OCI-LY7 (cell line): ENCODE data around the gene LIG3. TPM values are rescaled to one million over a fixed set of nuclear protein-coding genes. Genes with fewer than 3 reads are reported as not detected.

Source experiments
- BruUV-seq: library from RNA; stranded (reverse); fragments of 400-500 nt; replicated peaks from 2 replicates; lab custom pipeline; 2021; lab: Mats Ljungman, UMichigan
- CTCF ChIA-PET: fragments of 300-600 bp; sonication (Branson Sonifier 250); formaldehyde crosslinking; loops from one replicate; lab custom pipeline; 2022; ENCODE audit warnings: antibody characterized with exemption; ENCODE audit not compliant: unreplicated experiment; lab: Charles Lee
- POLR2A ChIA-PET: fragments of 300-600 bp; sonication (Branson Sonifier 250); formaldehyde crosslinking; loops from one replicate; lab custom pipeline; 2022; ENCODE audit warnings: antibody characterized with exemption; lab: Charles Lee
- DNase-seq: peaks from one replicate; pipeline ENCODE4 v3.0.0-alpha.2; 2015; ENCODE audit warnings: low spot score
- H2AFZ ChIP-seq: fragments of 200-600 bp; sonication (generic), shearing (Covaris generic); 2 replicates; pipeline ENCODE4 v1.6.1; 2014; ENCODE audit warnings: mild to moderate bottlenecking, antibody characterized with exemption, low read length, moderate library complexity
- H3K27ac ChIP-seq: fragments of 200-600 bp; sonication (generic); 2 replicates; pipeline ENCODE4 v1.5.1; 2014; ENCODE audit warnings: mixed run types, low read depth, mild to moderate bottlenecking, moderate library complexity, low read length, inconsistent platforms; ENCODE audit not compliant: poor library complexity, severe bottlenecking
- H3K36me3 ChIP-seq: fragments of 200-600 bp; sonication (generic); 2 replicates; pipeline ENCODE4 v1.6.1; 2014; ENCODE audit warnings: mild to moderate bottlenecking, antibody characterized with exemption, low read length, moderate library complexity, mixed read lengths; ENCODE audit not compliant: insufficient read depth
- H3K4me1 ChIP-seq: fragments of 200-600 bp; sonication (generic); 2 replicates; pipeline ENCODE4 v1.5.1; 2014; ENCODE audit warnings: mild to moderate bottlenecking, low read length; ENCODE audit not compliant: insufficient read depth, poor library complexity, severe bottlenecking
- H3K4me2 ChIP-seq: fragments of 200-600 bp; sonication (generic); 2 replicates; pipeline ENCODE4 v1.6.1; 2014; ENCODE audit warnings: mild to moderate bottlenecking, low read length
- H3K4me3 ChIP-seq: fragments of 200-600 bp; sonication (generic); 2 replicates; pipeline ENCODE4 v1.5.1; 2014; ENCODE audit warnings: mild to moderate bottlenecking, low read depth, low read length; ENCODE audit not compliant: poor library complexity, severe bottlenecking
- H3K79me2 ChIP-seq: fragments of 200-600 bp; sonication (generic); 2 replicates; pipeline ENCODE4 v1.6.1; 2016; ENCODE audit warnings: low read depth, mild to moderate bottlenecking, low read length, moderate library complexity, mixed read lengths; ENCODE audit not compliant: insufficient read depth
- H3K9me2 ChIP-seq: fragments of 200-600 bp; sonication (generic); 2 replicates; pipeline ENCODE4 v1.6.1; 2016; ENCODE audit warnings: mild to moderate bottlenecking, low read length, mixed read lengths; ENCODE audit not compliant: insufficient read depth
- H3K9me3 ChIP-seq: fragments of 200-600 bp; sonication (generic); 2 replicates; pipeline ENCODE4 v1.6.1; 2014; ENCODE audit warnings: mild to moderate bottlenecking, mixed run types, low read length, mixed read lengths
- H4K20me1 ChIP-seq: fragments of 200-600 bp; sonication (generic); 2 replicates; pipeline ENCODE4 v1.6.1; 2014; ENCODE audit warnings: mild to moderate bottlenecking, antibody characterized with exemption, low read length, moderate library complexity, mixed read lengths; ENCODE audit not compliant: insufficient read depth
- EZH2phosphoT487 ChIP-seq: fragments of 200-600 bp; sonication (generic); IDR thresholded peaks from 2 replicates; pipeline ENCODE4 v1.6.1; 2018; ENCODE audit warnings: low read depth, borderline replicate concordance, mild to moderate bottlenecking, mixed run types, antibody characterized with exemption, low read length, moderate library complexity, mixed read lengths
- intact Hi-C: fragments of 100-400 bp; cut with micrococcal nuclease; formaldehyde crosslinking; loops from one replicate; pipeline ENCODE4 v1.10.0; 2022; ENCODE audit not compliant: unreplicated experiment
- total RNA-seq, 2 experiments: library from RNA; depleted of rRNA in 1 of 2; stranded (reverse); fragments of >200 nt in 1 of 2; shearing (Covaris generic) in 1 of 2; gene quantifications; 2 replicates each; pipeline ENCODE4 v1.2.3, GENCODE V29; 2014 to 2022
- TF ChIP-seq, protein P1 (sequence below): fragments of 200-600 bp; sonication (generic); conservative IDR thresholded peaks from 2 replicates; pipeline ENCODE4 v1.5.1; 2014; ENCODE audit warnings: mild to moderate bottlenecking, antibody characterized with exemption, low read length, moderate library complexity, mixed read lengths

Gene LIG3
- total RNA-seq, 2 experiments from 2014 or later, result 65.6 to 67.3 TPM

DNA sequence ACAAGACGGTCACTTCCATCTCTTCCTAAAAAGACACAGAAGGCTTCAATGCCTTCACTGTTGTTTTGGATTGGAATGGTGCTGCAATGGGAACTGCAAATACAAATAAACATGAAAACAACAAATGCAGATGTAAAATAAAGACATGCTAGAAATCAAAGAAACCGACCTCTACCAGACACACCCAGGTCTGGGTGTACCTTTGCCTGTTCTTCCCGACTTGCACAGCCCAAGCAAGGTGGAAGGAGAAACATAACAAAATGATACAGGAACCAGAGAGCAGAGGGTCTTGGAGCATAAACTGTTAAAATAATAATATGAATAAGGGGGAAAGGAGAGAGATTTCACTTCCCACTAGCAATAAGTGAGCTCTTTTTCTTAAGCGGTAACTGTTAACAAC, 65.9 kb downstream of the LIG3 start:
- peaks cover 5% of the 10 kb centered on the region for H3K4me1 ChIP-seq
- CTCF ChIA-PET, result no interaction called here
- H3K4me3 ChIP-seq, result no peak overlapping the region

DNA sequence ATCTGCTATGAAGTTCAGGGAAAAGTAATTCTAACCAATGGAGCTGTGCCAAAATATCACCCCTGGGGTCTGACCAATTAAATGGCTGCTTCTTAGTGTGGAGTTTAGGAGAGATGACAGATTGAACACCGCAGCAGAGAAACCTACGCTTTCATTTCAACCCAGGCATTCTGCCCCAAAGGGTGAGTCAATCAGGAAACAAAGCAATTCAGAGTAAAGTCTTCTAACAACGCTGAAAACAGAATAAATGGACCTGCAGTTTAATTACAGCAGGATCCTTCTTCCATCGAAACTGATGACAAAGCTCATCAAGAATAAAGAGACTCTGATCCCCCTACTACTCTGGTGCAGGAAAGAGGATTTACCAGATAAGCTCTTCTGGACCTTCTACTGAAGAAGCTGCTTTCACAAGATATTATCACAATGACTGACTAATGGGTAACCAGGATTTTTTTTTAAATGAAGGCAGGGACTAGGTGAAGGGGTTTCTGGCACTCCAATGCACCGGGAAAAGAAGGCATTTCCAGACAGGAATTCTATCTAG, 66.5 kb downstream of the LIG3 start:
- Histone ChIP-seq H3K4me3 (no peak overlapping the region), H3K27ac (no peak overlapping the region), H2AFZ (no peak overlapping the region), H3K36me3 (no peaks in the 10 kb centered on the region), H3K9me3 (no peaks in the 10 kb centered on the region), H4K20me1 (no peaks in the 10 kb centered on the region), H3K9me2 (no peaks in the 10 kb centered on the region), H3K4me2 (no peak overlapping the region), H3K4me1 (peaks cover 11% of the 10 kb centered on the region), H3K79me2 (no peaks in the 10 kb centered on the region)
- ChIA-PET POLR2A (interaction anchor here (0.7 kb wide), 1 partner anchor 93 kb away, joined by 3 read pairs; no protein-coding TSS in a partner anchor), CTCF (no interaction called here)
- TF ChIP-seq EZH2phosphoT487, result no peak
- TF ChIP-seq, protein P1, sequence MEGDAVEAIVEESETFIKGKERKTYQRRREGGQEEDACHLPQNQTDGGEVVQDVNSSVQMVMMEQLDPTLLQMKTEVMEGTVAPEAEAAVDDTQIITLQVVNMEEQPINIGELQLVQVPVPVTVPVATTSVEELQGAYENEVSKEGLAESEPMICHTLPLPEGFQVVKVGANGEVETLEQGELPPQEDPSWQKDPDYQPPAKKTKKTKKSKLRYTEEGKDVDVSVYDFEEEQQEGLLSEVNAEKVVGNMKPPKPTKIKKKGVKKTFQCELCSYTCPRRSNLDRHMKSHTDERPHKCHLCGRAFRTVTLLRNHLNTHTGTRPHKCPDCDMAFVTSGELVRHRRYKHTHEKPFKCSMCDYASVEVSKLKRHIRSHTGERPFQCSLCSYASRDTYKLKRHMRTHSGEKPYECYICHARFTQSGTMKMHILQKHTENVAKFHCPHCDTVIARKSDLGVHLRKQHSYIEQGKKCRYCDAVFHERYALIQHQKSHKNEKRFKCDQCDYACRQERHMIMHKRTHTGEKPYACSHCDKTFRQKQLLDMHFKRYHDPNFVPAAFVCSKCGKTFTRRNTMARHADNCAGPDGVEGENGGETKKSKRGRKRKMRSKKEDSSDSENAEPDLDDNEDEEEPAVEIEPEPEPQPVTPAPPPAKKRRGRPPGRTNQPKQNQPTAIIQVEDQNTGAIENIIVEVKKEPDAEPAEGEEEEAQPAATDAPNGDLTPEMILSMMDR, result no peak
- intact Hi-C loops, result no loop called here
- no TSS peak for BruUV-seq
- DNase-seq, result no peak

More for the DNA sequence above, 65.9 kb downstream of the LIG3 start:
- DNase-seq, result no peak
- Histone ChIP-seq H2AFZ (no peak overlapping the region), H3K36me3 (no peaks in the 10 kb centered on the region), H3K9me3 (no peaks in the 10 kb centered on the region), H3K9me2 (no peaks in the 10 kb centered on the region), H3K27ac (no peak overlapping the region), H3K4me2 (no peak overlapping the region), H4K20me1 (no peaks in the 10 kb centered on the region), H3K79me2 (no peaks in the 10 kb centered on the region)
- intact Hi-C loops, result no loop called here
- POLR2A ChIA-PET, result interaction anchor here (0.7 kb wide), 1 partner anchor 92 kb away, joined by 3 read pairs; no protein-coding TSS in a partner anchor
- TF ChIP-seq EZH2phosphoT487, result no peak
- TF ChIP-seq, protein P1, result no peak
- no TSS peak for BruUV-seq

DNA sequence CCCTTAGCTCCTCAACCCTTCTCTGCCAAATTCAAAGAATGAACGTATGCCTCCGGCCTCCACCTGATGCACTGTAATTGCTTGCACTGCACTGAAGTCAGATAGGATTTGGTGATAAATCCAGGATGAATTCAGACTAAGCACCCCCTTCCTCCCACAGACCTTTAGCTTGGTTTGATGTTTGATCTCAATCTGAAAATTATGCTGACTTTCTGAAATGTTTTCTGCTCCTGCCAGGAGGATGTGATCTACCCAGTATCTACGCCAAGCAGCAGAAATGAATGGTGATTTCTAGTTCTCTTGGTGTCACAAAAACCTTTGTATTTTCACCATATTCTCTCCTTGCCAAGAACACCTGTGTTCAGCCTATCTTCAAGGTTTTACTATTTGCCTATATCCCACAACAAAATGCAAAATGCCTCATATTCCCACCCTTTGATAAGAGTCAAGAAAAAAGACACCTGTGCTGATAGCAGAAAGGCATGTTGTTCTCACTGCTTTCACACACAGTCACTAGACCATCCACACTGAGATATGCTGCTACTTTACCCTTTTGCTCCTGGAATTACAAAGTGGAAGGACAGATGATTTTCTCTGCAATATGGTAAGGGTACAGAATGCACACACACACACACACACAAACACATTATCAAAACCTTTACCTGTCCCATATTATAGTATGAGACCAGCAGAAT, 68.5 kb downstream of the LIG3 start:
- no peaks in the 10 kb centered on the region for H3K36me3 ChIP-seq
- no peak overlapping the region for H2AFZ ChIP-seq
- no peaks in the 10 kb centered on the region for H3K9me3 ChIP-seq
- TF ChIP-seq EZH2phosphoT487, result no peak
- TF ChIP-seq, protein P1, result no peak
- H3K9me2 ChIP-seq, result no peaks in the 10 kb centered on the region
- H3K4me3 ChIP-seq, result no peak overlapping the region
- ChIA-PET CTCF (no interaction called here), POLR2A (no interaction called here)
- H3K4me2 ChIP-seq, result no peak overlapping the region
- H3K4me1 ChIP-seq, result peaks cover 16% of the 10 kb centered on the region
- intact Hi-C loops, result no loop called here
- no peak overlapping the region for H3K27ac ChIP-seq
- no peaks in the 10 kb centered on the region for H3K79me2 ChIP-seq
- DNase-seq, result no peak
- no peaks in the 10 kb centered on the region for H4K20me1 ChIP-seq
- BruUV-seq, result no TSS peak
